A549 (cell line): ENCODE results near the gene CSMD2. TPM values are rescaled to one million over a fixed set of nuclear protein-coding genes. Genes with fewer than 3 reads are reported as not detected.

Source experiments
- ATAC-seq, 2 experiments: fragments of 200-7000 bp in 1 of 2; fragments of >200 bp in 1 of 2; cut with Nextera tagmentation in 1 of 2; cut with Tn5 transposase in 1 of 2; 3 replicates each; pipeline versions ENCODE4 v1.8.0 to v1.9.1; 2018 to 2020; ENCODE audit warnings: mild to moderate bottlenecking in 1 of 2, moderate library complexity in 1 of 2
- CTCF ChIA-PET: fragments of 300-600 bp; sonication (Branson Sonifier 250); formaldehyde crosslinking; extraction: SDS; loops from one replicate; lab custom pipeline; 2021; ENCODE audit warnings: antibody characterized with exemption, inconsistent platforms; lab: Yijun Ruan, JAX
- POLR2A ChIA-PET: fragments of 350-600 bp; formaldehyde crosslinking; extraction: SDS; loops from one replicate; lab custom pipeline; 2021; ENCODE audit warnings: antibody characterized with exemption, inconsistent platforms; lab: Yijun Ruan, JAX
- DNase-seq, 2 experiments: peaks; one replicate each; pipeline versions ENCODE4 v3.0.0 to v3.0.0-alpha.2; 2011 to 2016; ENCODE audit warnings: low read depth in 1 of 2, low spot score in 1 of 2
- FAIRE-seq: peaks from 2 replicates; lab custom pipeline; 2011; peaks lifted over from hg19 to GRCh38; lab: Jason Lieb, UNC
- H3K27ac ChIP-seq, 2 experiments: fragments of >200 bp; sonication (Bioruptor Twin); formaldehyde crosslinking; 3 replicates each; pipeline ENCODE4 v1.5.1; 2016 to 2017
- H3K4me1 ChIP-seq: fragments of >200 bp; sonication (Bioruptor Twin); formaldehyde crosslinking; 3 replicates; pipeline ENCODE4 v1.6.1; 2016
- H3K4me2 ChIP-seq: fragments of >200 bp; sonication (Bioruptor Twin); formaldehyde crosslinking; 3 replicates; pipeline ENCODE4 v1.6.1; 2016
- H3K4me3 ChIP-seq: fragments of >200 bp; sonication (Bioruptor Twin); formaldehyde crosslinking; 3 replicates; pipeline ENCODE4 v1.5.1; 2016
- H3K9me3 ChIP-seq: fragments of >200 bp; sonication (Bioruptor Twin); formaldehyde crosslinking; 3 replicates; pipeline ENCODE4 v1.6.1; 2016
- CBX2 ChIP-seq: fragments of 200-600 bp; sonication (generic); IDR thresholded peaks from 2 replicates; pipeline ENCODE4 v1.6.1; 2016; ENCODE audit warnings: low read depth, mild to moderate bottlenecking, borderline replicate concordance
- CEBPB ChIP-seq, 2 experiments: fragments of >200 bp in 1 of 2; sonication (Bioruptor Twin) in 1 of 2; formaldehyde crosslinking in 1 of 2; IDR thresholded peaks; 2 replicates each; pipeline ENCODE4 v1.6.1; 2012 to 2016
- CHD2 ChIP-seq: fragments of 150-350 bp; IDR thresholded peaks from 2 replicates; pipeline ENCODE4 v1.6.1; 2014; ENCODE audit warnings: low read length; ENCODE audit not compliant: partially characterized antibody
- CHD4 ChIP-seq: fragments of 200-600 bp; sonication (generic); IDR thresholded peaks from 2 replicates; pipeline ENCODE4 v1.6.1; 2016; ENCODE audit warnings: antibody characterized with exemption, mild to moderate bottlenecking, borderline replicate concordance
- E2F6 ChIP-seq: IDR thresholded peaks from 2 replicates; pipeline ENCODE4 v1.6.1; 2012; ENCODE audit warnings: low read depth, borderline replicate concordance
- EHF ChIP-seq: fragments of 250-450 bp; sonication (Bioruptor Pico); IDR thresholded peaks from 2 replicates; pipeline ENCODE4 v1.5.0; 2020; ENCODE audit warnings: mild to moderate bottlenecking
- ELK1 ChIP-seq: fragments of 150-350 bp; IDR thresholded peaks from 2 replicates; pipeline ENCODE4 v1.6.1; 2014; ENCODE audit warnings: low read depth, mild to moderate bottlenecking, low read length
- EP300 ChIP-seq, 2 experiments: fragments of >200 bp; sonication (Bioruptor Twin); formaldehyde crosslinking; IDR thresholded peaks; 2 replicates in 1 of 2; 3 replicates in 1 of 2; pipeline ENCODE4 v1.6.1; 2016 to 2017
- ESRRA ChIP-seq: fragments of 150-350 bp; IDR thresholded peaks from 2 replicates; pipeline ENCODE4 v1.6.1; 2014; ENCODE audit warnings: mild to moderate bottlenecking, low read length, borderline replicate concordance
- FOSL2 ChIP-seq, 2 experiments: fragments of 450-650 bp in 1 of 2; fragments of >200 bp in 1 of 2; sonication (Bioruptor Twin) in 1 of 2; formaldehyde crosslinking; IDR thresholded peaks; 2 replicates each; pipeline versions ENCODE4 v1.5.0 to v1.6.1; 2016 to 2020; ENCODE audit warnings: mild to moderate bottlenecking in 1 of 2, moderate library complexity in 1 of 2
- HDAC2 ChIP-seq: fragments of 200-600 bp; sonication (generic); IDR thresholded peaks from 2 replicates; pipeline ENCODE4 v1.6.1; 2016
- HEYL ChIP-seq: fragments of 250-450 bp; sonication (Bioruptor Pico); IDR thresholded peaks from 2 replicates; pipeline ENCODE4 v1.8.0; 2021; ENCODE audit warnings: mild to moderate bottlenecking, moderate library complexity
- HOXB13 ChIP-seq: fragments of 250-450 bp; sonication (Bioruptor Pico); IDR thresholded peaks from 2 replicates; pipeline ENCODE4 v1.5.0; 2020; ENCODE audit warnings: low read depth, mild to moderate bottlenecking, moderate library complexity
- JUN ChIP-seq, 2 experiments: fragments of >200 bp; sonication (Bioruptor Twin); formaldehyde crosslinking; IDR thresholded peaks; 2 replicates in 1 of 2; 3 replicates in 1 of 2; pipeline ENCODE4 v1.6.1; 2016 to 2017
- MAFK ChIP-seq: fragments of 450-650 bp; IDR thresholded peaks from 2 replicates; pipeline ENCODE4 v1.6.1; 2014; ENCODE audit not compliant: partially characterized antibody
- MYC ChIP-seq: IDR thresholded peaks from 2 replicates; pipeline ENCODE4 v1.6.1; 2012; ENCODE audit warnings: mild to moderate bottlenecking, inconsistent platforms, low read length, improper control_type of control experiment, borderline replicate concordance
- NFE2L2 ChIP-seq: fragments of 150-350 bp; conservative IDR thresholded peaks from 2 replicates; pipeline ENCODE4 v1.6.1; 2014; ENCODE audit warnings: low read length
- NPAS2 ChIP-seq: fragments of 250-450 bp; sonication (Bioruptor Pico); IDR thresholded peaks from 2 replicates; pipeline ENCODE4 v1.8.0; 2022; ENCODE audit warnings: mild to moderate bottlenecking, moderate library complexity, borderline replicate concordance
- NR3C1 ChIP-seq: fragments of >200 bp; sonication (Bioruptor Twin); formaldehyde crosslinking; IDR thresholded peaks from 3 replicates; pipeline ENCODE4 v1.6.1; 2017
- RAD21 ChIP-seq, 2 experiments: fragments of >200 bp in 1 of 2; sonication (Bioruptor Twin) in 1 of 2; formaldehyde crosslinking in 1 of 2; IDR thresholded peaks in 1 of 2; conservative IDR thresholded peaks in 1 of 2; 2 replicates in 1 of 2; 3 replicates in 1 of 2; pipeline ENCODE4 v1.6.1; 2012 to 2018; ENCODE audit warnings: inconsistent platforms in 1 of 2
- RARB ChIP-seq: fragments of 250-450 bp; sonication (Bioruptor Pico); IDR thresholded peaks from 2 replicates; pipeline ENCODE4 v1.8.0; 2021; ENCODE audit warnings: mild to moderate bottlenecking, moderate library complexity
- RCOR1 ChIP-seq: fragments of 150-350 bp; IDR thresholded peaks from 2 replicates; pipeline ENCODE4 v1.6.1; 2014; ENCODE audit warnings: antibody characterized with exemption, low read length, low read depth
- RFX5 ChIP-seq: fragments of 450-650 bp; IDR thresholded peaks from 2 replicates; pipeline ENCODE4 v1.7.1; 2014; ENCODE audit warnings: antibody characterized with exemption, mild to moderate bottlenecking, moderate library complexity
- RNF2 ChIP-seq: fragments of 200-600 bp; sonication (generic); IDR thresholded peaks from 2 replicates; pipeline ENCODE4 v1.6.1; 2016; ENCODE audit warnings: low read depth, mild to moderate bottlenecking, antibody characterized with exemption, moderate library complexity, borderline replicate concordance
- SMC3 ChIP-seq: fragments of >200 bp; sonication (Bioruptor Twin); formaldehyde crosslinking; IDR thresholded peaks from 3 replicates; pipeline ENCODE4 v1.6.1; 2018; ENCODE audit warnings: inconsistent platforms
- SREBF2 ChIP-seq: fragments of 450-650 bp; IDR thresholded peaks from 2 replicates; pipeline ENCODE4 v1.6.1; 2014; ENCODE audit warnings: mild to moderate bottlenecking, moderate library complexity
- ZC3H11A ChIP-seq: fragments of 450-650 bp; IDR thresholded peaks from 2 replicates; pipeline ENCODE4 v1.6.1; 2014; ENCODE audit warnings: antibody characterized with exemption, mild to moderate bottlenecking
- WGBS: methylation state at CpG from one replicate; pipeline ENCODE4 v1.1.6; 2017; ENCODE audit errors: missing lambda C conversion rate; 5-methylcytosine and 5-hydroxymethylcytosine counted together
- polyA plus RNA-seq, 4 experiments: library from polyadenylated mRNA; depleted of rRNA in 3 of 4; stranded (reverse); fragments of >200 nt; fragmentation: RNase III in 1 of 4; extraction: RNeasy Plus Mini Kit Qiagen cat#74134 plus additional on column Dnase treatment in 1 of 4; gene quantifications; 2 replicates in 3 of 4; 3 replicates in 1 of 4; pipeline ENCODE4 v1.2.3, GENCODE V29; 2011 to 2017
- TF ChIP-seq, protein P1 (sequence below): fragments of 450-650 bp; IDR thresholded peaks from 2 replicates; pipeline ENCODE4 v1.6.1; 2014; ENCODE audit warnings: antibody characterized with exemption
- TF ChIP-seq, protein P2 (sequence below): fragments of >200 bp; sonication (Bioruptor Twin); formaldehyde crosslinking; IDR thresholded peaks from 2 replicates; pipeline ENCODE4 v1.6.1; 2016
- TF ChIP-seq, protein P3 (sequence below): fragments of 250-450 bp; sonication (Bioruptor Pico); IDR thresholded peaks from 2 replicates; pipeline ENCODE4 v1.5.0; 2021; ENCODE audit warnings: mild to moderate bottlenecking, moderate library complexity, borderline replicate concordance

The CSMD2 gene
- polyA plus RNA-seq, 2 of the 4 experiments (the other 2 are of a cell fraction), result not detected

DNA sequence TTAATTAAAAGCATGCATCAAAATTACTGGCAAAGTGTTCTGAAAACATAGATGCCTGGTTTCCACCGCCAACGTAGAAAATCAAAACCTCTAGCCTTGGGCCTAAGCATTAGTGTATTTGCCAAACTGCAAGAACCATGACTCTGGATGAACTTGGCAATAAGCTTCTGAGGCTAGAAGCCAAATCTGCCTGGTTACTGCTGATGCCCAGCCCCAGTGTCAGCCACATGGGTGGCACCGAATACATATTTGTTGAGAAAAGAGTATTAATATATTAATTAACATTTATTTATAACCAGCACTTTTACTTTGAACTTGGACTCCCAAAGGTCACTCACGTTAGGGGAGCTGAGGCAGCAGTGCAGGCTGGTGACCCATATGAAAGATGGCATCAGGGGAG lies 441.8 kb downstream of the CSMD2 start:
- Histone ChIP-seq H3K4me3 (no peak overlapping the region), H3K27ac (no peak overlapping the region), H3K4me1 (no peaks in the 10 kb centered on the region), H3K9me3 (no peaks in the 10 kb centered on the region), H3K4me2 (no peak overlapping the region)
- ChIA-PET CTCF (no interaction called here), POLR2A (no interaction called here)
- no peak for ATAC-seq
- no peak for FAIRE-seq
- no peak for DNase-seq
- TF ChIP-seq SREBF2 (no peak), RFX5 (no peak; the same call in 1 of the 2 replicates), MAFK (no peak), SMC3 (no peak), NR3C1 (no peak), CHD2 (no peak), RAD21 (conservative IDR thresholded peaks at IDR 0.05 in 1 of 2, IDR thresholded peaks at IDR 0.05 in 1 of 2) (no peak), RARB (CRISPR knock-in tag) (no peak), HDAC2 (no peak), FOSL2 (IDR thresholded peaks at IDR 0.05) (no peak), FOSL2 (CRISPR knock-in tag; IDR thresholded peaks at IDR 0.05) (no peak), HOXB13 (CRISPR knock-in tag) (no peak), CEBPB (IDR thresholded peaks at IDR 0.05) (no peak), NPAS2 (CRISPR knock-in tag) (no peak), RNF2 (no peak), CBX2 (no peak), NFE2L2 (no peak), HEYL (CRISPR knock-in tag) (no peak), ESRRA (no peak), MYC (no peak)
- TF ChIP-seq, protein P1, sequence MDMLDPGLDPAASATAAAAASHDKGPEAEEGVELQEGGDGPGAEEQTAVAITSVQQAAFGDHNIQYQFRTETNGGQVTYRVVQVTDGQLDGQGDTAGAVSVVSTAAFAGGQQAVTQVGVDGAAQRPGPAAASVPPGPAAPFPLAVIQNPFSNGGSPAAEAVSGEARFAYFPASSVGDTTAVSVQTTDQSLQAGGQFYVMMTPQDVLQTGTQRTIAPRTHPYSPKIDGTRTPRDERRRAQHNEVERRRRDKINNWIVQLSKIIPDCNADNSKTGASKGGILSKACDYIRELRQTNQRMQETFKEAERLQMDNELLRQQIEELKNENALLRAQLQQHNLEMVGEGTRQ, result no peak
- WGBS, result 23% methylated on average over 4 of the region's 4 CpGs

- ATAC-seq (no peak), FAIRE-seq (no peak)
- CTCF ChIA-PET, result no interaction called here
Measured at GRCh38 chr1:33721301-33721815, 443.7 kb downstream of the CSMD2 start.

More at GRCh38 chr1:33721301-33721815, 443.7 kb downstream of the CSMD2 start:
- TF ChIP-seq RCOR1 (no peak), FOSL2 (IDR thresholded peaks at IDR 0.05) (no peak), FOSL2 (CRISPR knock-in tag; IDR thresholded peaks at IDR 0.05) (no peak), JUN (IDR thresholded peaks at IDR 0.05) (no peak), CHD4 (no peak), ZC3H11A (no peak), NR3C1 (no peak), MYC (no peak), CEBPB (IDR thresholded peaks at IDR 0.05) (no peak), EHF (CRISPR knock-in tag) (no peak), HOXB13 (CRISPR knock-in tag) (no peak), NFE2L2 (no peak), ELK1 (no peak), E2F6 (no peak), EP300 (IDR thresholded peaks at IDR 0.05) (no peak)
- TF ChIP-seq, protein P2, sequence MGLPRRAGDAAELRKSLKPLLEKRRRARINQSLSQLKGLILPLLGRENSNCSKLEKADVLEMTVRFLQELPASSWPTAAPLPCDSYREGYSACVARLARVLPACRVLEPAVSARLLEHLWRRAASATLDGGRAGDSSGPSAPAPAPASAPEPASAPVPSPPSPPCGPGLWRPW, result no peak
- TF ChIP-seq, protein P3, sequence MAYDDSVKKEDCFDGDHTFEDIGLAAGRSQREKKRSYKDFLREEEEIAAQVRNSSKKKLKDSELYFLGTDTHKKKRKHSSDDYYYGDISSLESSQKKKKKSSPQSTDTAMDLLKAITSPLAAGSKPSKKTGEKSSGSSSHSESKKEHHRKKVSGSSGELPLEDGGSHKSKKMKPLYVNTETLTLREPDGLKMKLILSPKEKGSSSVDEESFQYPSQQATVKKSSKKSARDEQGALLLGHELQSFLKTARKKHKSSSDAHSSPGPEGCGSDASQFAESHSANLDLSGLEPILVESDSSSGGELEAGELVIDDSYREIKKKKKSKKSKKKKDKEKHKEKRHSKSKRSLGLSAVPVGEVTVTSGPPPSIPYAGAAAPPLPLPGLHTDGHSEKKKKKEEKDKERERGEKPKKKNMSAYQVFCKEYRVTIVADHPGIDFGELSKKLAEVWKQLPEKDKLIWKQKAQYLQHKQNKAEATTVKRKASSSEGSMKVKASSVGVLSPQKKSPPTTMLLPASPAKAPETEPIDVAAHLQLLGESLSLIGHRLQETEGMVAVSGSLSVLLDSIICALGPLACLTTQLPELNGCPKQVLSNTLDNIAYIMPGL (CRISPR knock-in tag), result no peak
- whole genome bisulfite sequencing, result 13% methylated on average over 1 of the region's 2 CpGs
- H3K27ac ChIP-seq, result no peak overlapping the region
- POLR2A ChIA-PET, result no interaction called here
- no peak overlapping the region for H3K4me3 ChIP-seq
- no peak overlapping the region for H3K4me2 ChIP-seq
- H3K4me1 ChIP-seq, result no peaks in the 10 kb centered on the region
- no peak for DNase-seq
- H3K9me3 ChIP-seq, result no peaks in the 10 kb centered on the region
